Activated T-helper 1 cell treated with Interleukin-2 at 50 U/mL for 16 hours (primary cell): Measurements from ENCODE around the gene SMC6.

Experiments used
- DNase-seq: peaks from one replicate; pipeline ENCODE4 v3.0.0-alpha.2; 2020; ENCODE audit warnings: low read depth

Gene SMC6

DNA sequence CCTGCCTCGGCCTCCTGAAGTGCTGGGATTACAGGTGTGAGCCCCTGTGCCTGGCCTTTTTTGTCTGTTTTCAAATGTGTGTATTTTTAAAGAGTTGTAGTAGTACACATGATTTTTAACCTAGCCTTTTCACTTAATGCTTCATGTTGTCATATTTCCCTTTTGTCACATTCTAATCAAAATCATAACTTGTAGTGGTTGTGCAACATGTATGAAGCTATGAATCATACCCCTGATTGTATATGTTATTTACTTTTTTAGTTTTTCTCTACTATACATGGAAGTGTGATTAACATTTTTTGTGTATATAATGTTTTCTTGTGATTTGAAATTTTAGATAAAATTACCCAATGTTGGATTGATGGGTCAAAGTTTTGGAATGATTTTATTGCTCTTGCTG, 8.8 kb upstream of the SMC6 start:
- DNase-seq: no peak

DNA sequence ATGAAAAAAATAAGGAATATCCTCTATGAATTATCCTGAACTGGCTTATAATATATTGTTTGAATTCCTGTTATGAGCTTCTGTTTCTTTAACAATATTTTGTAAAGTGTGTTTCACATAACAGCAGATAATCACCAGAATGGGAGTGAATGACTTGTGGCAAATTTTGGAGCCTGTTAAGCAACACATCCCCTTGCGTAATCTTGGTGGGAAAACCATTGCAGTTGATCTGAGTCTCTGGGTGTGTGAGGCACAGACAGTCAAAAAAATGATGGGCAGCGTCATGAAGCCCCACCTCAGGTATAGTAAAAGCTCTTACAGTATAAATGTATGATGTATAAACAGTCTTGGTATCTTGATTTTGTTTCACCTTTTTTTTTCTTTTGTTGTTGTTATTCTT, 6.2 kb upstream of the SMC6 start:
- no peak for DNase-seq

- DNase-seq: no peak
Measured at GRCh38 chr2:17758118-17758517, 4.5 kb upstream of the SMC6 start.

DNA sequence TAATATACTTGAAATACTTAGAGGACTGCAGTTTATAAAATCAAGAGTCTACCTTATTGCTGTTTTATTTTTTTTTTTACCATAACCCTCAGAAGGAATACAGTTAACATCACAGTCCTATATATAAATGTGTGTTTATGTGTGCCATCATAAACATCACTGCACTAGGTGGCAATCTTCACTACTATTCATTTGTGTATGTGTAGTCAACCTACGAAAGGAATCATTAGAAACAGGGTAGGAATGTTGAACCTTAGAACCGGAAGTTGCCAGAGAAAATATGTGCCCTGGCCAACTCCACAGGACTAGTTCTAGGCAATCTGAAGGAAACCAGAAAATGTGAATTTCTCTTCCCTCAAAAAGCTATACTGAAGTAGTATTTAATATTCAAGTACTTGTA, 3.7 kb upstream of the SMC6 start:
- no peak for DNase-seq

- DNase-seq: no peak
Measured at GRCh38 chr2:17756668-17757067, 3.1 kb upstream of the SMC6 start.

DNA sequence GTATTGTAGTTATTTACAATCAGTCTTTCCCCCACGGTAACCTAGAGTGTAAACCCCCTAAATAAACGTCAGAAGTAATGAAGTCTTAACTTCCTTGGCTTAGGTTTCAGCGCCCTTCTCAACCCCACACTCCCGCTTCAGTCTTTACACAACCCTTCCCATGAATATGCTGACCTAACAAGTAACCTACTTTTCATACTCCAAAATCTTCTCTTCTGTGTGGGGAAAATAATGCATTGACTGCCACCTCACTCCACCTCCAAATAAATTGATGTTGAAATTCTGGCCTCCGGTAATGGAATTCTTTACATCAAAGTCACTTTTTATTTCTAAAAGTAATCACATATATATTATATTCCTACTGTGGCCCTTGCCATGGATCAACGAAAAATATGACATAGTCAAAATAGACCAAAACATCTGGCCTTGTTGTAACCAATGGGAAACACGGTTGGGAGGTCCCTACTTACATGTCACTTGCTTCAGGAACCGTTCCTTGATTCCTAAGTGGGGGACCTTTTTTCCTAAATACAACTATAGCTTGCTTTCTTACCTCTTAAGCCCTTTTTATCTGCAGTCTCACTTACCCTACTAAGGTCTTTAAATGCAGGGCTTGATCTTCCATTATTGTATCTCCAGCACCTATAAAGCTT, 1.3 kb upstream of the SMC6 start:
- no peak for DNase-seq

DNA sequence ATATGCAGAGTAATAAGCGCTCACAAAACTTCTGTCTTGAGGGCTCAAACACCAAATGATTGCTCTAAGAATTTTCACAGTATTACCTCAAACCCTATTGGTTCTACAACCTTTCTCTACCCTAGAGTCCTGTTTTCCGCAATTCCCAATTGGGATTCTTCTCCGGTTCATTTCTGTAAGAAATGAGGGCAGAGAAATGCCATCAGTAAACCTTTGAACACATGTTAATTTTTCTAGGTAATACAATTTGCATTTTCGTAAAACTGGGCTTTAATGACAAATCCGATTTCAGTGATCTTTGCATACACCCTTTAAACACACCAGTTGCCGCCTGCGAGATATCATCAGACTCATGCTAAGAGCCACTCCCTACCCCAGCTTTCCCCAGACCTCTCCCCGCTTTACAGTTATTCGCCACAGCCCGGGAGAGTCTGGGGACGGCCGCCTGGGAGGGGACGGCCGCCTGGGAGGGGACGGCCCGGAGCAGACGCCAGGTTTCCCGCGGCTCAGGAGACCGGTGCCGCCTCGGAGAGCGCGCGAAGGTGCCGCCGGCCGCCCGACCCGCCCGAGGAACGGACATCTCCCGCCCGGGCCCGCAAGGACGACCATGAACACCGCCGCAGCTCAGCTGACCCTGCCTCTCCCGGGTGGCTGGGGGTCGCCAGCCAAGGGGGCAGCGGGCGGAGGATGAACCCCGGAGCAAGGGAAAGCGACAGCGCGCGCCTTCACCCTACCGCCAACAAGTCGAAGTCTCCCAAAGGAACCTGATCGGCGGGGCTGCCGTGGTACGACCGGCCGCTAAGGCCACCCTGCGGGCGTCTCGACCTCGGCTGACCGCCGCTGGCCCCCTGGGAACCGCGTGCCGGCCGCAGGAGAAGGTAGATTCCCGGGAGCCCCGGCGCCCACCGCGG, 463 bp downstream of the SMC6 start:
- DNase-seq: peak; percentile 34

DNA sequence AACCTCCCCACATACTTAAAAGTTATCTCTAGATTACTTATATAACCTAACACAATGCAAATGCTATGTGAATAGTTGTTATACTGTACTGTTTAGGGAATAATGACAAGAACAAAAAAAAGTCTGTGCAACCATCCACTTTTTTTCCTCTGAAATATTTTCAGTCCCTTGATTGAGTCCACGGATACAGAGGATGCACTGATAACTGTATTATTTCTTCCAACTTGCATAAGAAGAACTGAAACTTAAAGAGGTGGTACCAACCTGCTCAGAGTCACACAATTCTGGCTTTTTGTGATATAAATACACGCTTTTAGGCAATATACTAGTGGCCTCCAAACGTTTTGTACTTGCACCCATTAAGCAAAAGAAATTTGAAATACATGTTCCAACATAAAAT, 1.4 kb downstream of the SMC6 start:
- no peak for DNase-seq

- DNase-seq: no peak
Measured at GRCh38 chr2:17749753-17750438, 3.7 kb downstream of the SMC6 start.

GRCh38 chr2:17748745-17749144, 4.9 kb downstream of the SMC6 start:
- no peak for DNase-seq

DNA sequence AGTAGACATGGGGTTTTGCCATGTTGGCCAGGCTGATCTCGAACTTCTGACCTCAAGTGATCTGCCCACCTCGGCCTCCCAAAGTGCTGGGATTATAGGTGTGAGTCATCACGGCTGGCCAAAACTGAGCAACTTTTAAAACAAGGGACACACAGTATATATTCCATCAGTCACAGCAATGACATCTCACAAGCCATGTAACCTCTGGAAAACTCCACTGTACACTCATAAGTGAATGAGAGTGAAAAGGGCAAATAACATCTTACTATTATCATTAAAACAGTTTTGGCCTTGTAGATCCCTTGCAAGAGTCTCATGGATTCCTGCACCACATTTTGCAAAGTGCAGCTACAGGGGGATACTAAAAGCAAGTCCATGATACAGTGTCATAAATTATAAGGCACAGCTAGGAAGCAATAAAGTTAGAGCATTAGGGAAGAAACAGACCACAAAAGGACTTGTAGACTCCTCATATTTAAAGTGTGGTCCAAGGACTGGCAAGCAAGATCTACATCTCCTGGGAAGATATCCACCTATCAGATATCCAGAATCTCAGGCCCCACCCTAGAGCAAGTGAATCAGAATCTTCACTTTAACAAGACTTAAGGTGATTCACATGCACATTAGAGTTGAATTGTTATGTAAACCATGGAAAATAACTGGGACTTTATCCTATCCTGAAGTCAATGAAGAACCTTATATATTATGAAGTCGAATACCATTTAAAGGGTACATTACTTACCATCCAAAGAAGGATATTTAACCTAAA, 5.7 kb downstream of the SMC6 start:
- DNase-seq: no peak

- DNase-seq: no peak
Measured at GRCh38 chr2:17740203-17740602, 13.4 kb downstream of the SMC6 start.

DNA sequence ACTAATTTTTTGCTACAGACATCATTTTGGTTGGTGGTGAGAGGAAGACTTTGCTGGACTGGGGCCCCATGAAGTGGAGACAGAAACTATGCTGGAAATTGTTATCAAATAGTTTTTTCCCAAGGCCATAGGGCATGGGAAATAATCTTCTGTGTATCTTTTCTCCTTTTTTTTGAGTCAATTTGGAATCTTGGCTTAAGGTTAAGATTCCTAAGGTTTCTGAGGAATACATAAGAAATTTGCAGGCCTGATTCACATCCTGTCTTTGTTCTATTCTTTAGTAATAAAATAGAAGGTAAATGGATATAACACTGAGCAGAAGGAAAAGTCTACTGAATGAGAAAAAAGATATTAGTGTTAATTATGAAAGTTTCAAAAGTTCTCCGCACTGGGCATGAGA, 16.6 kb downstream of the SMC6 start:
- DNase-seq: no peak

- no peak for DNase-seq
Measured at GRCh38 chr2:17735864-17736263, 17.7 kb downstream of the SMC6 start.

- no peak for DNase-seq
Measured at GRCh38 chr2:17733599-17733998, 20.0 kb downstream of the SMC6 start.

GRCh38 chr2:17729880-17730279, 23.7 kb downstream of the SMC6 start:
- DNase-seq: no peak

GRCh38 chr2:17728210-17728609, 25.4 kb downstream of the SMC6 start:
- DNase-seq: no peak

GRCh38 chr2:17719562-17720371, 33.8 kb downstream of the SMC6 start:
- DNase-seq: no peak

DNA sequence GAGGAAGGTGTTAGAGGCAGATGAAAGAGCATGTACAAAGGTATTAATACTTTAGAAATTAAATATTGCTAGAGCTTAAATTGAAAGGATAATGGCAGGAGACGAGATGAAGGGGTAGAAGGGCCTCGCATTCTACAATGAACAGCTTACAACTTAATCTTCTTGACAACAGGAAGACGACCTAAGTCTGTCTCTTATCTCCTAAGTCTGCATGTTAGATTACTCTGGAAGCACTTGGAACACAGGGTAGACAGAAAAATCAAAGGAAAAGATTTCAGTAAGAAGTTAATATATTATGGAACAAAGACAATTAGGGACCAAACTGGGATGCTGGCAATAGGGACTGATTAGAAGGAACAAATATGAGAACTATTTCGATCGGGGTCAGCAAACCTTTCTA, 34.9 kb downstream of the SMC6 start:
- DNase-seq: no peak

GRCh38 chr2:17717666-17718065, 35.9 kb downstream of the SMC6 start:
- no peak for DNase-seq

DNA sequence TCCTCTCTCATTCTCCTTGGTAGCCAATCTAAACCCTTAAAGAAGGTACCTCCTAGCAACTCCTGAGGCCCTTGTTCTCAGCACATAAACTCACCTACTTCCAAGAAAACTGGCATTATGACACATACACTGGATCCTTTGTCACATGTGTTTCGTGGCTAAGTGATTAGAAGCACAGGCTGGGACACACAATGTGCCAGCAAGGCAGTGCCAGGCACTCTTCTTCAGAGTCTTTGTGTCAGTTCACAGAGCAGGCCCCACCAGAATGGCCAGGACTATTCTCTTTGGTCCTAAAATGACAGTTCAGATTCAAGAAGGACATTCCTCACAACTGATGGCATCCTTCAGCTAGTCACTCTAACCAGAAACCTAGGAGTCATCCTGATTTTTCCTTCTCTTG, 40.3 kb downstream of the SMC6 start:
- no peak for DNase-seq
